CD4-positive, alpha-beta T cell treated with Interleukin-6 at 100 ng/mL for 8 hours (primary cell): Measurements from ENCODE around the gene TTLL6.

ENCODE experiments used
- DNase-seq: peaks from one replicate; pipeline ENCODE4 v3.0.0-alpha.2; 2020; ENCODE audit warnings: mixed read lengths, low spot score

Gene TTLL6

GRCh38 chr17:48737330-48738043, 79.5 kb downstream of the TTLL6 start:
- DNase-seq = no peak

GRCh38 chr17:48735062-48735351, 82.0 kb downstream of the TTLL6 start:
- no peak for DNase-seq

GRCh38 chr17:48734333-48735061, 82.5 kb downstream of the TTLL6 start:
- no peak for DNase-seq

- no peak for DNase-seq
Measured at GRCh38 chr17:48733632-48734328, 83.2 kb downstream of the TTLL6 start.

GRCh38 chr17:48732688-48733629, 84.1 kb downstream of the TTLL6 start:
- DNase-seq = no peak

- no peak for DNase-seq
Measured at GRCh38 chr17:48731355-48731754, 85.7 kb downstream of the TTLL6 start.

GRCh38 chr17:48730240-48730550, 86.8 kb downstream of the TTLL6 start:
- DNase-seq = no peak

GRCh38 chr17:48729335-48730239, 87.4 kb downstream of the TTLL6 start:
- DNase-seq = no peak

- DNase-seq = no peak
Measured at GRCh38 chr17:48728232-48729231, 88.5 kb downstream of the TTLL6 start, which contains the start of gene HOXB13. TSS of gene HOXB13 (minus strand) at chr17:48728750. CDS start at chr17:48728593, 157 bp downstream.

- DNase-seq = no peak
Measured at GRCh38 chr17:48727415-48728175, 89.4 kb downstream of the TTLL6 start.

GRCh38 chr17:48726916-48727286, 90.1 kb downstream of the TTLL6 start:
- DNase-seq = no peak

GRCh38 chr17:48726114-48726915, 90.7 kb downstream of the TTLL6 start:
- no peak for DNase-seq

GRCh38 chr17:48725288-48726064, 91.6 kb downstream of the TTLL6 start:
- DNase-seq = no peak

GRCh38 chr17:48725004-48725287, 92.1 kb downstream of the TTLL6 start:
- no peak for DNase-seq

GRCh38 chr17:48724251-48725003, 92.6 kb downstream of the TTLL6 start:
- peak; percentile 64 for DNase-seq

GRCh38 chr17:48723423-48724250, 93.4 kb downstream of the TTLL6 start:
- DNase-seq = no peak
